HK-2 (cell line): ENCODE results near the gene MARCHF7.
"Not testable (repeated sequence)": the region's sequence is repeated elsewhere in the genome, so short reads cannot be mapped to it uniquely, and the experiment has no call there.

Source experiments
- DNase-seq: peaks from one replicate; pipeline ENCODE4 v3.0.0-alpha.2; 2018; ENCODE audit not compliant: unreplicated experiment

MARCHF7 gene

DNA sequence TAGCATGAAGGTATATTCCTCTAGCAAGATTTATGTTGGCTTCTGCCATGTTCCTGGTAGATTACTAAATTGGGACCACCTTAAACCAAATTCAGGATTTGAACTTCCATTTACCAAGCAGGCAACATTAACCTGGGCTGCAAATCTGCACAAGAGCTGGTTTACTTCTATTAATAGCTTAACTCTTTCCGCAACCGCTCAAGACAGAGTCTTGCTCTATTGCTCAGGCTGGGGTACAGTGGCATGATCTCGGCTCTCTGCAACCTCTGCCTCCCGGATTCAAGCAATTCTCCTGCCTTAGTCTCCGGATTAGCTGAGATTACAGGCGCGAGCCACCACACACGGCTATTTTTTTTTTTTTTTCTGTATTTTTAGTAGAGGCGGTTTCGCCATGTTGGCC lies 8.4 kb downstream of the MARCHF7 start:
- no peak for DNase-seq

DNA sequence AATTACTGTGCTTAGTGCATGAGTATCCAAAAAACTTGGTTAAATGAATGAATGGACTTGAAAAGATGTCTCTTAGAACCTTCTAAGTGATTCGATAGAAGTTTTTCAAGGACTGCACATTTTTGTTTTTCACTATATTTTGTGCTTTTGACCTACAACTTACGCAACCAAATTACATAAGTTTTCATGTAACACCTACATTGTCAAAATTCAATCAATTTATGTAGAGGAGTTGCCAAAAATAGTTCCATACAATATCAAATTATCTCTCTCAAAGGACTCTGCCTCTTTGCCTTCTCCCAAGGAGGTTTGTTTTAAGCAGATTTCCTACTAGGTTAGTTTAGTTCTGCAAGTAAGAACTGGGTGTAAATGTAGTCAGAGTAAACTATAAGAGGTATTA lies 10.3 kb downstream of the MARCHF7 start:
- no peak for DNase-seq

DNA sequence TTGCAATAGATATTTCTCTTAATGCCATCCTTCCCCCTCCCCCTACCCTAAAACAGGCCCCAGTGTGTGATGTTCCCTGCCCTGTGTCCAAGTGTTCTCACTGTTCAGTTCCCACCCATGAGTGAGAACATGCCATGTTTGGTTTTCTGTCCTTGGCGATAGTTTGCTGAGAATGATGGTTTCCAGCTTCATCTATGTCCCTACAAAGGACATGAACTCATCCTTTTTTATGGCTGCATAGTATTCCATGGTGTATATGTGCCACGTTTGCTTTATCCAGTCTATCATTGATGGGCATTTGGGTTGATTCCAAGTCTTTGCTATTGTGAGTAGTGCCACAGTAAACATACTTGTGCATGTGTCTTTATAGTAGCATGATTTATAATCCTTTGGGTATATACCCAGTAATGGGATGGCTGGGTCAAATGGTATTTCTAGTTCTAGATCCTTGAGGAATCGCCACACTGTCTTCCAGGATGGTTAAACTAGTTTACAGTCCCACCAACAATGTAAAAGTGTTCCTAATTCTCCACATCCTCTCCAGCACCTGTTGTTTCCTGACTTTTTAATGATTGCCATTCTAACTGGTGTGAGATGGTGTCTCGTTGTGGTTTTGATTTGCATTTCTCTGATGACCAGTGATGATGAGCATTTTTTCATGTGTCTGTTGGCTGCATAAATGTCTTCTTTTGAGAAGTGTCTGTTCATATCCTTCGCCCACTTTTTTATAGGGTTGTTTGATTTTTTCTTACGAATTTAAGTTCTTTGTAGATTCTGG lies 12.7 kb downstream of the MARCHF7 start:
- DNase-seq: not testable (repeated sequence)

DNA sequence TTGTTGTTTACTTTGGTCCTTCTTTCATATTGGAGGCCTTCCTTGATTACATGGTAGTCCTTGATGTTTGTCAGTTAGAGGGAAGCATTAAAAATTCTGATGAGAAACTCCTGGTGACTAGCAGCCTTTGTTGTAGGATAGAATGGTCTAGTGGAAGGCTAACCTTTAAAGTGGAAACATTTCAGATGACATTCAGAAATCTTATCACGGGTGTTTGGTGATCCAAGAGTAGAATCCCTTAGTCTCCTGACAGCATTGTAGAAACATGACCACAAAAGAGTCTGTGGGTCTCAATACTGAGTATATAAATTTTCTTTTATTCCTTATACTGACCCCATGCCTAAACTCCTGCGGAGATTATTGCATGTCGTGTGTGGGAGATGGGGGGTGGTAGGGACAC lies 13.4 kb downstream of the MARCHF7 start:
- no peak for DNase-seq

DNA sequence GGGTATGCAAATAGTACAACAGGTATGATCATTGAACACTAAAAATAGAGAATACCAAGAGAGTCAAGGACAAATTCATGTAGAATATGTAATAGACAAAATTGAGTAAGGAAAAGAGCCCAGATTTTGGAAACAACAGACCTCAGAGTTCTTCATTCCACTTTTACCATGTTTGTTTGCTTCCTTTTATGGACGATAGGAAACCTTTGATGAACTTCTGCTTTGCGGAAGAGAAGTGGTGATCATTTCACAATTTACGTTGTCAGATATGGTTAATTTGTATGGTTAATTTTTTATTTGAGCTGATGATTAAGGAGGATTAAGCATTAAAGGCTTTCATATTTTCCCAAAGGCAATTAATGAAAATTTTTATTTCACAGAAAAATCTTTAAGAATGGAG lies 16.3 kb downstream of the MARCHF7 start:
- no peak for DNase-seq

DNA sequence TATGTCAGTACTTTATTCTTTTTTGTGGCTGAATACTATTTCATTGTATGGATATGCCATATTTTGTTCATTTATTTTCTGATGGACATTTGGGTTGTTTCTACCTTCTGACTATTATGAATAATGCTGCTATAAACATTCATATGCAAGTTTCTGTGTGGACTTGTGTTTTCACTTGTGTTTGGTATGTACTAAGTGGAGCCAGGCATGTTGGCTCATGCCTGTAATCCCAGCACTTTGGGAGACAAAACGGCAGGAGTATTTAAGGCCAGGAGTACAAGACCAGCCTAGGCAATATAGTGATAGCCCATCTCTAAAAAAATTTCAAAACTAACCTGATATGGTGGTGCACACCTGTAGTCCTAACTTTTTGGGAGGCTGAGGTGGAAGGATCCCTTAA lies 23.3 kb downstream of the MARCHF7 start:
- no peak for DNase-seq

DNA sequence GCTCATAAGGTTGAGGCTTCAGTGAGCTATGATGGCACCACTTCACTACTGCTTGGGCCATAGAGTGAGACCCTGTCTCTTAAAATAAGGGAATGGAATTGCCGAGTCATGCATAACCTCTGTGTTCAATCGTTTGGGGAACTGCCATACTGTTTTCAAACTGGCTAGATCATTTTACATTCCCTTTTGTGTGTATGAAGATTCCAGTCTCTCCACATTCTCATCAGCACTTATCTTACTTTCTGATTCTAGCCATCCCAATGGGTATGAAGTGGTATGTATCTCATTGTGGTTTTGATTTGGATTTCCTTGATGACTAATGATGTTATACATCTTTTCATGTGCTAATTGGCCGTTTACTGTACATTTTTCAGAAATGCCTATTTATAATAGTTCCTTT lies 23.7 kb downstream of the MARCHF7 start:
- DNase-seq: no peak

DNA sequence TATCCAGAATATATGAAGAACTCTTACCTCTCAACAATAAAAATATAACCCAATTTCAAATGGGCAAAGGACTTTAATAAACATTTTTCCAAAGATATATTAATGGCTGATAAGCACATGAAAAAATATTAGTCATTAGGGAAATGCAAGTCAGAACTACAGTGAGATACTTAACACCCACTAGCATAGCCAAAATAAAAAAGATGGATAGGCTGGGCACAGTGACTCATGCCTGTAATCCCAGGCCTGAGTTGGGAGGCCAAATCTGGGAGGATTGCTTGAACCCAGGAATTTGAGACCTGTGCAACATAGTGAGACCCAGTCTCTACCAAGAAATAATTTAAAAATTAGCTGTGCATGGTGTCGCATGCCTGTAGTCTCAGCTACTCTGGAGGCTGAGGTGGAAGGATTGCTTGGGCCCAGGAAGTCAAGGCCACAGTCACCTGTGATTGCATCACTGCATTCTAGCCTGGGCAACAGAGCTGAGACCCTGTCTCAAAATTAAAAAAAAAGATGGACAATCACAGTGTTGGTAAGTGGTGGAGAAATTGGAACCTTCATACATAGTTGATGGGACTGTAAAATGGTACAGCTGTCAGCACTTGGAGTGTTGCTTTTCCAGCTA lies 25.1 kb downstream of the MARCHF7 start:
- DNase-seq: no peak

DNA sequence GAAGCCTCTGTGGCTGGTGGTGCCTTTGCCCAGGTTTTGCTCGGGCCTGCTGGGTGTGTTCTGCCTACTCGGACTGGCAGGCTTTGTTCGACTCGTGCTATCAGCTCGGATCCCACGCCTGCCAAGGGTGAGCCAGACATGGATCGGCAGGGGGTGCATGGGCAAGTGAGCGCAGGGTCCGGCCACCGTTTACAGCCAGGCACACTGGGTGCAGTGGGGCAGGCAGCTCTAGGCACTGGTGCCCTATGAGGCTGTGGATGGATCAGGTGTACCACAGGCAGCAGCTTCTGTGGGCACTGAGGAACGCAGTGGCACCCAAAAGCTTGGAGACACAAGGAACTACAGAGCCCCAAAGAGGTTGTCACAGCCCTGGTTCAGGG lies 25.6 kb downstream of the MARCHF7 start:
- DNase-seq: no peak

DNA sequence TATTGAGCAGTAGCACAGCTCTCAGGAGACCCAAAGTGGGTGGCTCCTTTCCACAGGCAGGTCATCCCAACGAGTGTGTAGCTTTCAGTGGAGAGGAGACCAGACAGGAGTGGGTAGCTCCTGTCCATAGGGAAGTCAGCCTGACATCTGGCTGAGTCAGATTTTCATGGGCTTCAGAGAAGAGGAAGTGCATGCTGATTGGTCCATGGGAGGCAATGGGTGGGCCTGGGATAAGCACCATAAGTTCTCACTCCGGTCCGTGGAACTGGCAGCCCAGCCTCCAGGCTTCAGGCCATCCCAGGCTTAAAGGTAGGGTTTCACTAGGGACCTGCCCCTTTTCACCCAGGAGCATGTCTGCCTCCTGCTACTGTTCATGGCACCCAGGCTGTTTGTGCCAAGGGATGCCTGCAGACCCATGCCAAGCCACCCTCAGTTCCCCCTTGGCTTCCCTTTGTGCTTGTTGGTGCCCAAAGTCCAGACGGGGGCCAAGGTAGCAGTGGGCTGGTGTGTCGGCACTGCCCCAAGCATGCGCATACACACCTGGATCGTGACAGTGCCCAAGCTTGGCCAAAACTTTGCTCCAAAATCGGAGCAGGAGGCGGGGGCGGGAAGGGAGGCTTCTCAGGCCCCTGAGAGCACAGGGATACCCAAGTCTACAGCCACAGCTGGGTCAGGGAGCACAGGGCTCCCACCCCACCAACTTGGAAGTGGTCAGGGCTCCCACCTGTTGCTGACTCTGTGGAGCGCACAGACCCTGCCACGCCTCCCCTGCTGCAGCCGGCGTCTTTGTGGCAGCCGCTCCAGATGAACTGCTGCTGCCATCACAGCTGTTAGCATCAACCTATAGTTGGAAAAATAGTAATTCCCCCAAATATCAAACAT lies 26.4 kb downstream of the MARCHF7 start:
- no peak for DNase-seq

DNA sequence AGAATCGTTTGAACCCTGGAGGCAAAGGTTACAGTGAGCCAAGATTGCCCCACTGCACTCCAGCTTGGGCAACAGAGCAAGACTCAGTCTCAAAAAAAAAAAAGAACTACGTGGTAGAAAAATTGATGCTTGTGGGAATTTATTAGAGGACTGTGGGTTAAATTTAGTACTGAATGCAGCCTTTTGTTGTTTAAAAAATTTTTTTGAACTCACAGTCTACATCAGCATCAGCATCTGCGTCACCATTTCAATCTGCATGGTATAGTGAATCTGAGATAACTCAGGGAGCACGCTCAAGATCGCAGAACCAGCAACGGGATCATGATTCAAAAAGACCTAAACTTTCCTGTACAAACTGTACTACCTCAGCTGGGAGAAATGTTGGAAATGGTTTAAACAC lies 30.5 kb downstream of the MARCHF7 start:
- DNase-seq: no peak

DNA sequence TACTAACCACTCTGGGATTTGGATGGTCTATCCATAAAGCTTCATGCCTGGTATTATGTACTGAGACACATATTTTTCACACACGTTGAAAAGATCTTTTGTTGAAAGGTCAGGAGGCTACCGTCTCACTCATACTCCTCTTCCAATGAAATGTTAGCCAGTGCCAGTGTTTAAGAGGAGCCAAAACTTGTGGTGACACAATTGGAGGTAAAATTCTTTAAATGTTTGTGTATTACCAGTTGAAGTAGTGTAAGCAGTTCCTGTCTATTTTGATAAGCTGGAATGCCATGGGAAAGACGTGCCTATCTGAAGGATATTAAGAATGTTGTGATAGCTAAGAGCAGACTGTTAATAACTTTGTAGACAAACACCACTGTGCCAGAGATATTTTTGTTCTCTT lies 32.1 kb downstream of the MARCHF7 start:
- DNase-seq: no peak

DNA sequence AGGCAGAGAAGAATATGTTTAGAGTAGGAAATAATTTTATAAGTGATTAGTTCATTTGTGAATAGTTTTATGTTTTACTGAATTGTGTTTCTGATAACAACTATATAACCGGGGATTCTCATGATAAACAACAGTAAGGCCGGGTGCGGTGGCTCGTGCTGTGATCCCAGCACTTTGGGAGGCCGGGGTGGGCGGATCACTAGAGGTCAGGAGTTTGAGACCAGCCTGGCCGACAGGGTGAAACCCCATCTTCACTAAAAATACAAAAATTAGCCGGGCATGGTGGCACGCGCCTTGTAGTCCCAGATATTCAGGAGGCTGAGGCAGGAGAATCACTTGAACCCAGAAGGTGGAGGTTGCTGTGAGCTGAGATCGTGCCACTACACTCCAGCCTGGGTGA lies 32.9 kb downstream of the MARCHF7 start:
- DNase-seq: not testable (repeated sequence)

DNA sequence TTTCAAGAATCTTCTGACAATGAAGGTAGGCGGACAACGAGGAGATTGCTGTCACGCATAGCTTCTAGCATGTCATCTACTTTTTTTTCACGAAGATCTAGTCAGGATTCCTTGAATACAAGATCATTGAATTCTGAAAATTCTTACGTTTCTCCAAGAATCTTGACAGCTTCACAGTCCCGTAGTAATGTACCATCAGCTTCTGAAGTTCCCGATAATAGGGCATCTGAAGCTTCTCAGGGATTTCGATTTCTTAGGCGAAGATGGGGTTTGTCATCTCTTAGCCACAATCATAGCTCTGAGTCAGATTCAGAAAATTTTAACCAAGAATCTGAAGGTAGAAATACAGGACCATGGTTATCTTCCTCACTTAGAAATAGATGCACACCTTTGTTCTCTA lies 35.8 kb downstream of the MARCHF7 start:
- DNase-seq: no peak

DNA sequence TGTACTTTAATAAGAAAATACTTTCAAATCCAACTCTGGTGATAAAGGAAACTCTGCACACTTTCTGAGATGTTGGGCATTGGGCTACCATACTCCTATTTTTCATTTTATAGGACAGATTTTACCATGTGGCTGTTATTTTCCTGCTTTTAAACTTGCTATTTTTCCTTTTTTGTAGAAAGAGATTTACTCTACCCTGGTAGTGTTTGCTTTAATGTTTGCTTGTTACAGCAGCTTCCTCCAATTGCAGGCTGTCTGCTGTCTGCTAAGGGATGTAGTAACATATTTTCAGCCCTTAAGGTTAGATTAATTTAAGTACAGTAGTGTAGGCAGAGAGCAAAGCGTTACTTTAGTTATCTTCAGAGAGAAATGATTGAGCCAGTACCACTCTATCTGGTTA lies 38.6 kb downstream of the MARCHF7 start:
- no peak for DNase-seq

DNA sequence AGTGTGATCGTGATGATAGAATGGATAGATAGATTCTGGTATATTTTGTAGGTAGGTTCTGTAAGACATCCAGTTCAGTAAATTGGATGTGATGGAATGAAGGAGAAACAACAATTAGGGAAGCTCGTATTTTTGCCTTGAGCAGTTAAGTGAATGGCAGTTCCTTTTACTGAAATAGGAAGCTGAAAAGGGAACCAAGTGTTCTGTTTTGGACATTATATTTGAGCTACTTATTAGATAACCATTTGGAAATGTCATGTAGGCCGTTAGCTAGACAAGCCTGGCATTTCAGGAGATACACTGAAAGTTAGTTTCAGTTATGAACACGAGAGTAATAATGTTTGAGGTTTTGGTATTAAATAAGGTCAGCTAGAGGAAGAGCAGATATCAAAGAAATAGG lies 41.5 kb downstream of the MARCHF7 start:
- DNase-seq: no peak

DNA sequence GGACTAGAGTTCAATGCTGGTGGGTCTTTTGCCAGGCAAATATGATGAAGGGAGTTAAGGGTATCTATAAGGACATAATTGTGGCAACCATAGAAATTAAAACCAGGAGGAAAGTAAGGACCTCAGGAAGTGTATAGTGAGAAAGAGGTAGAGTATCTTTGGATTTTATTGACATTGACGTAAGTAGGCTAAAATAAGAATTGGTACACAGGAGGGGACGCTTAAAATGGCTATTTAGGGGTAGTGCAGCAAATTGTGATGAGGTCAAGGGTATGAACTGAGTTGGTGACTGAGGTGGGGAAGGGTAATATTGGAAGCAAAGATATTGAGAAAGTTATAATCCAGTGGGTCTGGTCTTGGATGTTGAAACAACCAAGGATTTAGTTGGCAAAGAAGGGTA lies 42.7 kb downstream of the MARCHF7 start:
- DNase-seq: no peak

DNA sequence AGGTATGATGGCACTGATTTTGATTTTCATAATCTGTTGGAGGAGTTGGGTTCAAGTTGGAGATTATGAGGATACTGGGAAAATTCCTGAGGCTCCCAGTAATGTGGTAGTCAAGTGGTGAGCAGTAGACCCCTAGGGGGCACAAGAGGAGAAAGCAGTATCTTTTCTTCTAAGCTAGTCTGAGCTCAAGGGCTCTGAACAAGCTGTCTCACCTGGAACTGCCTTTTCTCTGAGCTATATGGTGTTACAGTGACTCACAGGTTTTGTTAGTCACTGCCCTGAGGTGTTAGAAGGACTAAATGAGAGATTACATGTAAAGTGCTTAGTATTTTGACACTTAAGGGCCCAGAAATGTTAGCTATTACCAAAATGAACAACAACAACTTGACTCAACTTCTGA lies 43.5 kb downstream of the MARCHF7 start:
- peak; percentile 20 for DNase-seq

DNA sequence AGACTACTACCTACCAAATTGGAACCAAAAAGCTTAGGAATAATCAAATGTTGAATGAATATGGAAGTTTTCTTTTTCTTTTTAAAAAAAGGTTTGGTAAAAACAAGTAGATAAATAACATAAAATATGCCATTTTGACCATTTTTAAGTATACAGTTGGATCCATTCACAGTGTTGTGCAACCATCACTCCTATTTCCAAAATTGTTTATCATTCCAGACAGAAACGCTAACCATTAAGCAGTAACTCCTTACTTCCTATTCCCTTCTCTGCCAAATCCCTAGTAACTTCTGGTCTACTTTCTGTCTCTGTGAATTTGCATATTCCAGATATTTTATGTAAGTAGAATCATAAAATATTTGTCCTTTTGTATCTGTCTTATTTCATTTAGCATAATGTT lies 45.9 kb downstream of the MARCHF7 start:
- DNase-seq: no peak

DNA sequence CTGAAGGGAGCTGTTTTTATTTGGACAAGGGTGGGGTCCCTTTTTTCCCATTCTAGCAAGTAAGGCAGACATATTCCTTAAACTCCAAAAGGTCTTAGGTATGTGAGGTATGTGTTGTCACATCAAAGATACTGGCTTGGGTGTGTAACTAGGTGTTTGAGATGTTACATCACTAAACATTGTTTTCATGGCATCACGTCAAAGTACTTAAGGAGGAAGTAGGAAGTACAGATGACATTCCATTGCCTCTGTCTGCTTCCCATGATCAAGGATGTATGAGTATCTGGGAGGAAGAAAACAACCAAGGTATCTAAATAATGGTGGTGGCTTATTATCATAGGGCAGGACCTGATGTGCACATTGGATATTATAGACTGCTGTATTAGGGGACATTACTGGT lies 46.4 kb downstream of the MARCHF7 start:
- no peak for DNase-seq

DNA sequence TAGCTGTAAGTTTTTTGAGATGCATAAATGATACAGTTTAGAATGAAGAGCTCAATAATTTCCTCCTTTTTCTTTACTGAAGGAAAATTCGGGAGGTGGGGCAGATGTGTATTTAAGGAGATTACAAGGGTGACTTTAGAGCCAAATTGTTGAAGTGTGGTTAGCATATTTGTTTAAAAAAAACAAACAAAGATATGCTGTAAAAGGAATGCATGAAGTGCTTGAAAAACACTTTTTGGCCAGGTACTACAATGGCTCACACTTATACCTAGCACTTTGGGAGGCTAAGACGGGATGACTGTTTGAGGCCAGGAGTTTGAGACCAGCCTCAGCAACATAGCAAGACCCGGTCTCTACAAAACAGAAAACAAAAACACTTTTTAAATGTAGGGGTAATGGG lies 47.3 kb downstream of the MARCHF7 start:
- DNase-seq: no peak

DNA sequence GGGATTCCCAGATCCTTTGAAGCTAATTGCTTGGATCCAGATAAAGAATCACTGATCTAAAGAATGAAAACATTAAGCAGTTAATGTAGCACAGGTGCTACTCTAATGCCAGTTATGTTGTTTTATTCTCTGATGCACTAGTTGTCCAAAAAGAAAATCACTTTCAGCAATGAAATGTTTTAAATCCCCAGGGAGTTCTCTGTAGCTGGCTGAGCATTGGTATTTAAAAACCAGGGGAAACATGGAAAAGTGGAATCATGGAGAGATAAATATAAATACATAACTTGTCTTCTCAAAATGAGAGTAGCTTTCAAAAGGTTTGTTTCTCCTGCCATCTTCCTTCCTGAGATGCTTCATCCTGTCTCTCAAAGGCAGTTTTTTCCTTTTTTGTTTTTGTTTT lies 48.0 kb downstream of the MARCHF7 start:
- DNase-seq: no peak

DNA sequence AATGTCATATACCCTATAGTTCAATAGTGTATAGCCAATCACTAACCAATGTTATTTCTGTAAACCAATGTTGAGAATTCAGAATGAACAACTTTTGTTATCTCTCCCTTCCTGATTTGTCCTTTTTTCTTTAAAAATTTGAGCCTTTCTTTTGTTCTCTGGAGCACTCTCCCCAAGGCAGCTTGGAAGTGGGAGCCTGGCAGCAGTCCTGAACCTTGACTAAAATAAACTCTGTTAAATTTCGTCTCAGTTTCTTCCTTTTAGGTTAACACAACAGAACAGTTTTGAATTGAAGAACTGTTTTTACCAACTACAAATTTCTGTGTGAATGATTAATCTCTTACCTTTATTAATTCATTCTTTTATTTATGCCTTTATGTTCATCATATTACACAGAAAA lies 49.8 kb downstream of the MARCHF7 start:
- DNase-seq: no peak
